Thyroid gland (tissue), 4 donors: ENCODE results near the gene IL25. TPM values are rescaled to one million over a fixed set of nuclear protein-coding genes. Genes with fewer than 3 reads are reported as not detected.

Experiments
- DNase-seq, 2 donors: peaks; one replicate each; pipeline ENCODE4 v3.0.0-alpha.2; 2019
- H3K27ac ChIP-seq, 3 donors: fragments of 200-600 bp; sonication (generic); 1 replicate in 2 of 3; 2 replicates in 1 of 3; pipeline ENCODE4 v1.5.1; 2016 to 2019; ENCODE audit warnings: mild to moderate bottlenecking in 1 of 3, moderate library complexity in 1 of 3
- H3K27me3 ChIP-seq: fragments of 200-600 bp; sonication (generic); one replicate; pipeline ENCODE4 v1.5.1; 2019
- H3K36me3 ChIP-seq, 2 donors: fragments of 200-600 bp; sonication (generic); one replicate each; pipeline ENCODE4 v1.5.1; 2016 to 2019
- H3K4me1 ChIP-seq, 2 donors: fragments of 200-600 bp; sonication (generic); one replicate each; pipeline ENCODE4 v1.5.1; 2017 to 2019
- H3K4me3 ChIP-seq, 3 donors: fragments of 200-600 bp; sonication (generic); replicated peaks in 1 of 3; 1 replicate in 2 of 3; 2 replicates in 1 of 3; pipeline ENCODE4 v1.5.1; 2016; ENCODE audit warnings: mild to moderate bottlenecking in 1 of 3
- H3K9me3 ChIP-seq: fragments of 200-600 bp; sonication (generic); one replicate; pipeline ENCODE4 v1.5.1; 2017
- CTCF ChIP-seq, 6 experiments: fragments of 200-600 bp in 3 of 6; fragments of 450-650 bp in 3 of 6; sonication (generic) in 3 of 6; IDR thresholded peaks; one replicate each; pipeline ENCODE4 v1.5.1; 2016 to 2019; ENCODE audit warnings: antibody characterized with exemption in 6 of 6, mild to moderate bottlenecking in 2 of 6, inconsistent platforms in 1 of 6, moderate library complexity in 1 of 6
- POLR2A ChIP-seq, 2 donors: fragments of 450-650 bp; IDR thresholded peaks; one replicate each; pipeline ENCODE4 v1.6.1; 2017; ENCODE audit warnings: antibody characterized with exemption in 2 of 2, mild to moderate bottlenecking in 2 of 2, moderate library complexity in 1 of 2
- WGBS, 2 donors: methylation state at CpG; one replicate each; pipeline ENCODE4 v1.1.5; 2017; 5-methylcytosine and 5-hydroxymethylcytosine counted together
- intact Hi-C: fragments of 100-400 bp; cut with DNase I; formaldehyde crosslinking; loops from one replicate; pipeline ENCODE4 v1.15.1; 2023
- total RNA-seq, 4 donors: library from RNA; depleted of rRNA; stranded (reverse); fragments of >200 nt; gene quantifications; one replicate each; pipeline ENCODE4 v1.2.3, GENCODE V29; 2016

The IL25 gene
- total RNA-seq, 4 donors from 2014 or later = not detected

- WGBS, 2 donors = 81 to 88% methylated on average over 10 to 12 of the region's 12 CpGs
- Histone ChIP-seq H3K4me1 (no peaks in the 10 kb centered on the region), H3K9me3 (no peaks in the 10 kb centered on the region), H3K27ac (no peak overlapping the region), H3K36me3 (no peaks in the 10 kb centered on the region), H3K4me3 (no peak overlapping the region), H3K27me3 (no peaks in the 10 kb centered on the region)
- intact Hi-C loops = no loop called here
- TF ChIP-seq CTCF (IDR thresholded peaks at IDR 0.05) (no peak), POLR2A (IDR thresholded peaks at IDR 0.05) (no peak)
- no peak for DNase-seq
These were observed 13.9 kb upstream of the IL25 start for GRCh38 chr14:23358553-23359166.

- no peaks in the 10 kb centered on the region for H3K27me3 ChIP-seq
- no peak overlapping the region for H3K27ac ChIP-seq
- no peak overlapping the region for H3K4me3 ChIP-seq
- WGBS, 2 donors = 80 to 82% methylated on average over 1 to 5 of the region's 11 CpGs
- no peaks in the 10 kb centered on the region for H3K36me3 ChIP-seq
- TF ChIP-seq CTCF (IDR thresholded peaks at IDR 0.05) (no peak), POLR2A (IDR thresholded peaks at IDR 0.05) (no peak)
- H3K4me1 ChIP-seq = peaks cover 0 to 2% of the 10 kb centered on the region in 2 donors
- intact Hi-C loops = no loop called here
- no peaks in the 10 kb centered on the region for H3K9me3 ChIP-seq
- DNase-seq = no peak
These were observed 13.4 kb upstream of the IL25 start for GRCh38 chr14:23359167-23359626.

- TF ChIP-seq POLR2A (IDR thresholded peaks at IDR 0.05) (no peak), CTCF (IDR thresholded peaks at IDR 0.05) (no peak)
- Histone ChIP-seq H3K36me3 (no peaks in the 10 kb centered on the region), H3K9me3 (no peaks in the 10 kb centered on the region), H3K4me1 (peaks cover 0 to 6% of the 10 kb centered on the region in 2 donors), H3K4me3 (no peak overlapping the region), H3K27ac (no peak overlapping the region), H3K27me3 (no peaks in the 10 kb centered on the region)
- WGBS, 2 donors = 90 to 94% methylated on average over 13 to 22 of the region's 22 CpGs
- intact Hi-C loops = no loop called here
- no peak for DNase-seq
These were observed 12.7 kb upstream of the IL25 start for GRCh38 chr14:23359722-23360447.

GRCh38 chr14:23360496-23360895 lies 12.1 kb upstream of the IL25 start:
- WGBS, 2 donors = 66 to 83% methylated on average over 9 to 11 of the region's 11 CpGs
- Histone ChIP-seq H3K9me3 (no peaks in the 10 kb centered on the region), H3K4me1 (peaks cover 0 to 9% of the 10 kb centered on the region in 2 donors), H3K4me3 (no peak overlapping the region), H3K36me3 (no peaks in the 10 kb centered on the region), H3K27ac (no peak overlapping the region), H3K27me3 (no peaks in the 10 kb centered on the region)
- DNase-seq = no peak
- intact Hi-C loops = no loop called here
- TF ChIP-seq CTCF (IDR thresholded peaks at IDR 0.05) (no peak), POLR2A (IDR thresholded peaks at IDR 0.05) (no peak)

- no peak for DNase-seq
- Histone ChIP-seq H3K4me1 (peaks cover 0 to 13% of the 10 kb centered on the region in 2 donors), H3K36me3 (no peaks in the 10 kb centered on the region), H3K9me3 (no peaks in the 10 kb centered on the region), H3K27ac (no peak overlapping the region), H3K27me3 (no peaks in the 10 kb centered on the region), H3K4me3 (no peak overlapping the region)
- intact Hi-C loops = no loop called here
- TF ChIP-seq CTCF (IDR thresholded peaks at IDR 0.05) = no peak
- no peak for TF ChIP-seq POLR2A (IDR thresholded peaks at IDR 0.05)
These were observed 11.3 kb upstream of the IL25 start for GRCh38 chr14:23361320-23361719.
